Measurements from ENCODE around the gene TLR10. TPM values are rescaled to one million over a fixed set of nuclear protein-coding genes. Genes with fewer than 3 reads are reported as not detected.

TLR10 gene
- total RNA-seq, 1 experiment from 2014 or later = not detected

DNA sequence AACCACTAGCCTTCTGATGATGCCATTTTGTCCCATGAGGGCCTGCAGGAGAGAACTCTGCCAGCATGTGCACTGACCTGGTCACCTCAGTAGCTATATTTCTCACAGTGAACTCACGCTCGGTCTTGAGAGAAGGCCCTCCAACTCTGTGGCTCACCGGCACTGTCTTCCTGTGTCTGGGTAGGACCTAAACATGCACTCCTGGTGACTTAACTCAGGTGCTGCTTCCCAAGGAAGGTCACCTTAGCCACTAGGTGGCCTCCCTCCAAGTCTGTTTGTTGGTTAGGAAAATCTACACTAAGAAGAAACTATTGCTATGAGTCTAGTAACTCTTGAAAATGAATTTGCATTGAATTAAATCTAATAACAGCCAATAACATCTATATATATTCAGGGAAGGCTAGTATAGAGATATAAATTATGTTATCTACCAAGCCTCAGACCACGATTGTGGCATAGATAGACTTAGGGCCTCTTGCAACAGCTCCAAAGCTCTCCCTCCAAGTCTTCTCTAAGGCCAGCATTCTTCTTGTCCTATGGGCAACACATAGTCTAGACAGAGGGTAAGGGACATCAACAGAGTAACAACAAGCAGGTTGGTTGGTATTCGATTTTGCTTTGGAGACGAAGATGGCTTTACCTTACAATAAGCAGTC, 24.7 kb downstream of the TLR10 start:
- H3K4me1 ChIP-seq (ENCODE audit: insufficient read depth, low read length, poor library complexity, severe bottlenecking) = peaks cover 4% of the 10 kb centered on the region
- no peak overlapping the region for H3K4me3 ChIP-seq (ENCODE audit: low read depth, low read length, poor library complexity, severe bottlenecking)
- no peak overlapping the region for H3K27ac ChIP-seq (ENCODE audit: low read depth, low read length, poor library complexity, severe bottlenecking)
- ChIA-PET CTCF (no interaction called here), POLR2A (ENCODE audit: low non-redundant PET) (no interaction called here)
- H3K36me3 ChIP-seq (ENCODE audit: insufficient read depth, low read length, poor library complexity, severe bottlenecking) = no peaks in the 10 kb centered on the region
- intact Hi-C loops (cut with micrococcal nuclease; ENCODE audit: unreplicated experiment) = loop anchor here (2.0 to 5.0 kb wide), 2 partner anchors 99 to 379 kb away; partner anchors contain the start of gene TLR6
- TF ChIP-seq, protein P1, sequence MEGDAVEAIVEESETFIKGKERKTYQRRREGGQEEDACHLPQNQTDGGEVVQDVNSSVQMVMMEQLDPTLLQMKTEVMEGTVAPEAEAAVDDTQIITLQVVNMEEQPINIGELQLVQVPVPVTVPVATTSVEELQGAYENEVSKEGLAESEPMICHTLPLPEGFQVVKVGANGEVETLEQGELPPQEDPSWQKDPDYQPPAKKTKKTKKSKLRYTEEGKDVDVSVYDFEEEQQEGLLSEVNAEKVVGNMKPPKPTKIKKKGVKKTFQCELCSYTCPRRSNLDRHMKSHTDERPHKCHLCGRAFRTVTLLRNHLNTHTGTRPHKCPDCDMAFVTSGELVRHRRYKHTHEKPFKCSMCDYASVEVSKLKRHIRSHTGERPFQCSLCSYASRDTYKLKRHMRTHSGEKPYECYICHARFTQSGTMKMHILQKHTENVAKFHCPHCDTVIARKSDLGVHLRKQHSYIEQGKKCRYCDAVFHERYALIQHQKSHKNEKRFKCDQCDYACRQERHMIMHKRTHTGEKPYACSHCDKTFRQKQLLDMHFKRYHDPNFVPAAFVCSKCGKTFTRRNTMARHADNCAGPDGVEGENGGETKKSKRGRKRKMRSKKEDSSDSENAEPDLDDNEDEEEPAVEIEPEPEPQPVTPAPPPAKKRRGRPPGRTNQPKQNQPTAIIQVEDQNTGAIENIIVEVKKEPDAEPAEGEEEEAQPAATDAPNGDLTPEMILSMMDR (conservative IDR thresholded peaks at IDR 0.05; ENCODE audit: low read depth, low read length) = peak; percentile 26; the same call in 1 of the 2 replicates
- no peak for TF ChIP-seq EZH2 (IDR thresholded peaks at IDR 0.05; ENCODE audit: borderline replicate concordance, low read depth, low read length, poor library complexity, severe bottlenecking)
- BruUV-seq (replicated peaks) = no TSS peak
- no peaks in the 10 kb centered on the region for H3K9me3 ChIP-seq (ENCODE audit: low read depth, low read length, poor library complexity, severe bottlenecking)
- DNase-seq (ENCODE audit: low spot score) = no peak
- no peaks in the 10 kb centered on the region for H3K27me3 ChIP-seq (replicated peaks; ENCODE audit: insufficient read depth, low read depth, low read length, poor library complexity)

DNA sequence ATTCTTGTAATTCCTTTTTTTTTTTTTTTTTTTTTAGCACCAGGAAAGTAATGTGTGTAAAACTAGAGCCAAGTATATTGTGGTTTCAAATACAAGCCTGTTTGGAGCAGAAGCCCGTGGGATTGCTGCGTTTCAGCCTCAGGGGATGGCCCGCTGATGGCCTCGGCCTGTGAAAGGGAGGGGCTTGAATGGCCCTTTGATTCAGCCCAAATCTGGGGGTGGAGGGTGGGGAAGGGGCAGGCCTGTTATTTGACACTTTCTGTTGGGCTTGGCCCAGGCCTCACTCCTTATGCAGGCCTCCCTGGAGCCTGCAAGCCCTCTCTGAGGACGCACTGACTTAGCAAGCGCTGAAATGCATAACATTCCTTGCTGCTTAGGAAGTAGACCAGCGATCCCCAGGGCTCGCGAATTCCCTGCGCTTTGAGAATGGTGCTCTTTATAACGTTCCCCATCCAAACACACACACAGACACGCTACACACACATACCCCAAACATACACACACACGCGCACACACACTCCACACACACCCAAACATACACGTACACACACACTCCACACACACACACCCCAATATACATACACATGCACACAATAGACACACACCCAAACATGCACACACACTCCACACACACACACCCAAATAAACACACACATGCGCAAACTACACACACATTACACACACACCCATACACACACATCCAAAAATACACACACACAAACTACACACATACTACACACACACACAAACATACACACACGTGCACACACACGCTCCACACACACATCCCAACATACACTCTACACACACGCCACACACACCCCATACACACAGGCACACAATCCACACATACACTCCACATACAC, 29.6 kb downstream of the TLR10 start:
- POLR2A ChIA-PET (ENCODE audit: low non-redundant PET) = no interaction called here
- Histone ChIP-seq H3K4me1 (ENCODE audit: insufficient read depth, low read length, poor library complexity, severe bottlenecking) (peaks cover 9% of the 10 kb centered on the region), H3K36me3 (ENCODE audit: insufficient read depth, low read length, poor library complexity, severe bottlenecking) (no peaks in the 10 kb centered on the region), H3K9me3 (ENCODE audit: low read depth, low read length, poor library complexity, severe bottlenecking) (no peaks in the 10 kb centered on the region), H3K27me3 (replicated peaks; ENCODE audit: insufficient read depth, low read depth, low read length, poor library complexity) (no peaks in the 10 kb centered on the region), H3K4me3 (ENCODE audit: low read depth, low read length, poor library complexity, severe bottlenecking) (no peak overlapping the region), H3K27ac (ENCODE audit: low read depth, low read length, poor library complexity, severe bottlenecking) (peak overlapping the region; percentile 2)
- intact Hi-C loops (cut with micrococcal nuclease; ENCODE audit: unreplicated experiment) = no loop called here
- BruUV-seq (replicated peaks) = no TSS peak
- CTCF ChIA-PET = no interaction called here
- DNase-seq (ENCODE audit: low spot score) = peak; percentile 89
- TF ChIP-seq, protein P1 (conservative IDR thresholded peaks at IDR 0.05; ENCODE audit: low read depth, low read length) = no peak
- TF ChIP-seq EZH2 (IDR thresholded peaks at IDR 0.05; ENCODE audit: borderline replicate concordance, low read depth, low read length, poor library complexity, severe bottlenecking) = no peak

DNA sequence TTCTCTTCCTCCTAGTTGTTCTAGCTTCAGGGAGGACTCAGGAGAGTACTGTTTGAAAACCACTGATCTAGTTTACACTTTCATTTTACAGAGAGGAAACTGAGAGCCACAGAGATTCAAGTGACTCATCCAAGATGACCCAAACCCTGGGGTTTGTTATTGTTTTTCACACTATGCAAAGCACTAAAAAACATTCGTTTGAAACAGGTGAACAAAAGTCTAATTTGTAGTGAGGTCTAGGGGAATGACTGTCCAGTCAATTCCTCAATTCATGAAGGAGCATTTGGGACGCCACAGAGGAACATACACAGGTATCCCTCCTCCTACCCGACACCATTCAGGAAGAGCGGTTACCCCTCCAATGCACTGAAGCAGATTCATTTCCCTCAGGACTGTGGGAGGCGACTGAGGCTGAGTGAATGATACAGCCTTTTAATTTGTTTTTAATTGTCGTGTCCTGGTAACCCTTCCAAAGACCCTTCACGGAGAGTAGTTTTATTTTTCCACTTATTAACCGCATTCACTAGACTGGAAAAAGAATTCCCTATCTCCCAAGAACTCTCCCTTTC, 30.3 kb downstream of the TLR10 start:
- H3K9me3 ChIP-seq (ENCODE audit: low read depth, low read length, poor library complexity, severe bottlenecking) = no peaks in the 10 kb centered on the region
- no peak for TF ChIP-seq EZH2 (IDR thresholded peaks at IDR 0.05; ENCODE audit: borderline replicate concordance, low read depth, low read length, poor library complexity, severe bottlenecking)
- TF ChIP-seq, protein P1 (conservative IDR thresholded peaks at IDR 0.05; ENCODE audit: low read depth, low read length) = no peak
- intact Hi-C loops (cut with micrococcal nuclease; ENCODE audit: unreplicated experiment) = no loop called here
- no peak for DNase-seq (ENCODE audit: low spot score)
- no peak overlapping the region for H3K4me3 ChIP-seq (ENCODE audit: low read depth, low read length, poor library complexity, severe bottlenecking)
- no peaks in the 10 kb centered on the region for H3K27me3 ChIP-seq (replicated peaks; ENCODE audit: insufficient read depth, low read depth, low read length, poor library complexity)
- peaks cover 9% of the 10 kb centered on the region for H3K4me1 ChIP-seq (ENCODE audit: insufficient read depth, low read length, poor library complexity, severe bottlenecking)
- peak overlapping the region; percentile 2 for H3K27ac ChIP-seq (ENCODE audit: low read depth, low read length, poor library complexity, severe bottlenecking)
- POLR2A ChIA-PET (ENCODE audit: low non-redundant PET) = no interaction called here
- no TSS peak for BruUV-seq (replicated peaks)
- H3K36me3 ChIP-seq (ENCODE audit: insufficient read depth, low read length, poor library complexity, severe bottlenecking) = no peaks in the 10 kb centered on the region
- CTCF ChIA-PET = no interaction called here
